ENCODE results near the gene PLCL1.

DNA sequence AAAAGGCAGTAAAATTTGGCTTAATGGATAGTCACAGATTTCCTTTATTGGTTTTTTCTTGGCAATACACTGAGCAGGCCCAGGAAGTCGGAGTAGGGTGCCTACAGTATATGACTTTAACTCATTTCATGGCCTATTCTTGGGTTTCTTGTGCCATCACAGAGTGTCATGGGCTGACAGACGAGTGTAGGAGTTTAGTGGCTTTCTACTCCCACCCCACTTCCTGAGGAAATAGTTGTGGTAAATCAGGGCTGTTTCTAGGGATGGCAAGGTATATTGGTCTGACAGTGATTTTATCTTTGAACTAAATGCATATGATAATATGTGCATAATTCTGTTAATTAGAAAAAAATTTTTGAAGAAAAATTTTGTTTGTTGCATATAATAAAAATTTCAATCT lies 100.1 kb downstream of the PLCL1 start:
- TF ChIP-seq, protein P1, sequence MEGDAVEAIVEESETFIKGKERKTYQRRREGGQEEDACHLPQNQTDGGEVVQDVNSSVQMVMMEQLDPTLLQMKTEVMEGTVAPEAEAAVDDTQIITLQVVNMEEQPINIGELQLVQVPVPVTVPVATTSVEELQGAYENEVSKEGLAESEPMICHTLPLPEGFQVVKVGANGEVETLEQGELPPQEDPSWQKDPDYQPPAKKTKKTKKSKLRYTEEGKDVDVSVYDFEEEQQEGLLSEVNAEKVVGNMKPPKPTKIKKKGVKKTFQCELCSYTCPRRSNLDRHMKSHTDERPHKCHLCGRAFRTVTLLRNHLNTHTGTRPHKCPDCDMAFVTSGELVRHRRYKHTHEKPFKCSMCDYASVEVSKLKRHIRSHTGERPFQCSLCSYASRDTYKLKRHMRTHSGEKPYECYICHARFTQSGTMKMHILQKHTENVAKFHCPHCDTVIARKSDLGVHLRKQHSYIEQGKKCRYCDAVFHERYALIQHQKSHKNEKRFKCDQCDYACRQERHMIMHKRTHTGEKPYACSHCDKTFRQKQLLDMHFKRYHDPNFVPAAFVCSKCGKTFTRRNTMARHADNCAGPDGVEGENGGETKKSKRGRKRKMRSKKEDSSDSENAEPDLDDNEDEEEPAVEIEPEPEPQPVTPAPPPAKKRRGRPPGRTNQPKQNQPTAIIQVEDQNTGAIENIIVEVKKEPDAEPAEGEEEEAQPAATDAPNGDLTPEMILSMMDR (conservative IDR thresholded peaks at IDR 0.05) = no peak
- TF ChIP-seq ZFX (IDR thresholded peaks at IDR 0.05) = no peak
